IMR-90 (cell line): ENCODE results near the gene CEP43. TPM values are rescaled to one million over a fixed set of nuclear protein-coding genes. Genes with fewer than 3 reads are reported as not detected.

Experiments
- ATAC-seq: fragments of 200-7000 bp; cut with Tn5 transposase; 2 replicates; pipeline ENCODE4 v1.9.1; 2020; ENCODE audit warnings: low read depth, mild to moderate bottlenecking, moderate library complexity
- BruUV-seq: library from RNA; stranded (reverse); fragments of 400-500 nt; replicated peaks from 2 replicates; lab custom pipeline; 2021; lab: Mats Ljungman, UMichigan
- CTCF ChIA-PET: fragments of 300-600 bp; formaldehyde crosslinking; extraction: SDS; loops from one replicate; lab custom pipeline; 2021; ENCODE audit warnings: antibody characterized with exemption; lab: Yijun Ruan, JAX
- POLR2A ChIA-PET: fragments of 300-600 bp; sonication (Branson Sonifier 250); formaldehyde crosslinking; loops from one replicate; lab custom pipeline; 2022; ENCODE audit warnings: antibody characterized with exemption; ENCODE audit not compliant: unreplicated experiment; lab: Charles Lee
- DNase-seq: peaks from one replicate; pipeline ENCODE4 v3.0.0; 2013
- H2AFZ ChIP-seq: replicated peaks from 2 replicates; pipeline ENCODE3; 2013; ENCODE audit warnings: low read length, mild to moderate bottlenecking; ENCODE audit not compliant: poor library complexity
- H2AK5ac ChIP-seq: 2 replicates; pipeline ENCODE4 v1.6.1; 2013; ENCODE audit warnings: low read depth, low read length, inconsistent platforms
- H2AK9ac ChIP-seq: replicated peaks from 2 replicates; pipeline ENCODE3; 2013; ENCODE audit warnings: mild to moderate bottlenecking, low read depth, low read length, moderate library complexity; ENCODE audit not compliant: poor library complexity
- H2BK120ac ChIP-seq: 2 replicates; pipeline ENCODE4 v1.6.1; 2013; ENCODE audit warnings: low read depth, low read length, inconsistent platforms
- H2BK15ac ChIP-seq: 3 replicates; pipeline ENCODE4 v1.6.1; 2013; ENCODE audit warnings: low read depth, low read length, inconsistent platforms
- H2BK20ac ChIP-seq: 2 replicates; pipeline ENCODE4 v1.6.1; 2013; ENCODE audit warnings: low read depth, mild to moderate bottlenecking, inconsistent platforms, low read length, moderate library complexity
- H2BK5ac ChIP-seq: 2 replicates; pipeline ENCODE4 v1.6.1; 2013; ENCODE audit warnings: mild to moderate bottlenecking, low read depth, low read length, inconsistent platforms; ENCODE audit not compliant: poor library complexity, severe bottlenecking
- H3K14ac ChIP-seq: replicated peaks from 2 replicates; pipeline ENCODE4 v1.6.1; 2013; ENCODE audit warnings: low read depth, low read length, inconsistent platforms
- H3K18ac ChIP-seq: 2 replicates; pipeline ENCODE4 v1.6.1; 2013; ENCODE audit warnings: low read depth, low read length, control low read depth
- H3K23ac ChIP-seq: 2 replicates; pipeline ENCODE4 v1.6.1; 2013; ENCODE audit warnings: low read depth, low read length, inconsistent platforms
- H3K27ac ChIP-seq: 2 replicates; pipeline ENCODE4 v1.5.1; 2013; ENCODE audit warnings: mild to moderate bottlenecking, control low read depth, low read length; ENCODE audit not compliant: insufficient read depth
- H3K27me3 ChIP-seq: 2 replicates; pipeline ENCODE4 v1.6.1; 2013; ENCODE audit warnings: low read length; ENCODE audit not compliant: control insufficient read depth, insufficient read depth
- H3K36me3 ChIP-seq: 2 replicates; pipeline ENCODE4 v1.6.1; 2013; ENCODE audit warnings: low read length, mixed read lengths; ENCODE audit not compliant: control insufficient read depth, insufficient read depth
- H3K4ac ChIP-seq: 2 replicates; pipeline ENCODE4 v1.6.1; 2013; ENCODE audit warnings: low read depth, low read length, inconsistent platforms
- H3K4me1 ChIP-seq: 2 replicates; pipeline ENCODE4 v1.6.1; 2013; ENCODE audit warnings: low read length, mixed read lengths; ENCODE audit not compliant: control insufficient read depth, insufficient read depth
- H3K4me2 ChIP-seq: 2 replicates; pipeline ENCODE4 v1.6.1; 2013; ENCODE audit warnings: low read depth, mild to moderate bottlenecking, control low read depth, low read length, moderate library complexity
- H3K4me3 ChIP-seq: 2 replicates; pipeline ENCODE4 v1.5.1; 2013; ENCODE audit warnings: low read depth, mild to moderate bottlenecking, control low read depth, low read length, moderate library complexity; ENCODE audit not compliant: insufficient read depth
- H3K56ac ChIP-seq: 2 replicates; pipeline ENCODE4 v1.6.1; 2013; ENCODE audit warnings: low read length, inconsistent platforms; ENCODE audit not compliant: insufficient read depth; ENCODE audit errors: extremely low read depth
- H3K79me1 ChIP-seq, 2 experiments: 2 replicates each; pipeline ENCODE4 v1.6.1; 2013; ENCODE audit warnings: low read length in 2 of 2, inconsistent platforms in 1 of 2, low read depth in 1 of 2
- H3K9ac ChIP-seq: 2 replicates; pipeline ENCODE4 v1.6.1; 2013; ENCODE audit warnings: low read depth, low read length, control low read depth
- H3K9me1 ChIP-seq: 2 replicates; pipeline ENCODE4 v1.6.1; 2013; ENCODE audit warnings: low read length, inconsistent platforms; ENCODE audit not compliant: insufficient read depth
- H3K9me3 ChIP-seq: 2 replicates; pipeline ENCODE4 v1.6.1; 2013; ENCODE audit warnings: low read length; ENCODE audit not compliant: control insufficient read depth, insufficient read depth
- H4K20me1 ChIP-seq: 2 replicates; pipeline ENCODE4 v1.6.1; 2013; ENCODE audit warnings: low read length, inconsistent platforms; ENCODE audit not compliant: insufficient read depth
- H4K5ac ChIP-seq: 2 replicates; pipeline ENCODE4 v1.6.1; 2013; ENCODE audit warnings: mild to moderate bottlenecking, low read depth, low read length, control low read depth
- H4K8ac ChIP-seq, 2 experiments: 2 replicates each; pipeline ENCODE4 v1.6.1; 2013; ENCODE audit warnings: low read depth in 2 of 2, low read length in 2 of 2, control low read depth in 1 of 2, inconsistent platforms in 1 of 2
- H4K91ac ChIP-seq: 2 replicates; pipeline ENCODE4 v1.6.1; 2013; ENCODE audit warnings: low read depth, low read length, inconsistent platforms; ENCODE audit not compliant: insufficient read depth
- BHLHE40 ChIP-seq: fragments of 150-350 bp; IDR thresholded peaks from 2 replicates; pipeline ENCODE4 v1.6.1; 2016; ENCODE audit warnings: mild to moderate bottlenecking, low read depth, low read length
- CEBPB ChIP-seq: IDR thresholded peaks from 2 replicates; pipeline ENCODE4 v1.6.1; 2012; ENCODE audit warnings: low read depth, low read length, improper control_type of control experiment
- CHD1 ChIP-seq: IDR thresholded peaks from 2 replicates; pipeline ENCODE4 v1.6.1; 2012; ENCODE audit warnings: low read depth, low read length, improper control_type of control experiment
- FOS ChIP-seq: fragments of 150-350 bp; IDR thresholded peaks from 2 replicates; pipeline ENCODE4 v1.6.1; 2016; ENCODE audit warnings: low read depth, low read length
- MAFK ChIP-seq: IDR thresholded peaks from 2 replicates; pipeline ENCODE4 v1.6.1; 2012; ENCODE audit warnings: low read depth, low read length, improper control_type of control experiment
- MAZ ChIP-seq: IDR thresholded peaks from 2 replicates; pipeline ENCODE4 v1.6.1; 2012; ENCODE audit warnings: low read depth, mild to moderate bottlenecking, low read length, improper control_type of control experiment, moderate library complexity, borderline replicate concordance
- MXI1 ChIP-seq: IDR thresholded peaks from 2 replicates; pipeline ENCODE4 v1.6.1; 2012; ENCODE audit warnings: low read depth, mild to moderate bottlenecking, low read length, moderate library complexity, borderline replicate concordance
- NFE2L2 ChIP-seq: fragments of 150-350 bp; IDR thresholded peaks from 2 replicates; pipeline ENCODE4 v1.6.1; 2016; ENCODE audit warnings: low read depth, mild to moderate bottlenecking, low read length
- POLR2A ChIP-seq: IDR thresholded peaks from 2 replicates; pipeline ENCODE4 v1.6.1; 2012; ENCODE audit warnings: mild to moderate bottlenecking, low read depth, low read length
- RAD21 ChIP-seq: IDR thresholded peaks from 2 replicates; pipeline ENCODE4 v1.6.1; 2012; ENCODE audit warnings: low read length, improper control_type of control experiment
- RCOR1 ChIP-seq: IDR thresholded peaks from 2 replicates; pipeline ENCODE4 v1.6.1; 2012; ENCODE audit warnings: mild to moderate bottlenecking, low read length, improper control_type of control experiment; ENCODE audit not compliant: insufficient replicate concordance
- RFX5 ChIP-seq: IDR thresholded peaks from 2 replicates; pipeline ENCODE4 v1.8.0; 2012; ENCODE audit warnings: low read depth, mild to moderate bottlenecking, low read length, moderate library complexity
- SMC3 ChIP-seq: fragments of 150-350 bp; IDR thresholded peaks from 2 replicates; pipeline ENCODE4 v1.6.1; 2016; ENCODE audit warnings: low read depth, mild to moderate bottlenecking, antibody characterized with exemption, low read length, moderate library complexity
- WGBS, 2 experiments: methylation state at CpG; one replicate each; pipeline versions ENCODE4 v1.1.5 to v1.1.7; 2013; ENCODE audit warnings: missing lambda C conversion rate in 2 of 2; ENCODE audit not compliant: insufficient read length in 1 of 2; ENCODE audit errors: extremely low coverage in 2 of 2; 5-methylcytosine and 5-hydroxymethylcytosine counted together
- dilution Hi-C: fragments of 300-500 bp; cut with HindIII; formaldehyde crosslinking; loops from one replicate; pipeline ENCODE4 v1.14.3; 2018; ENCODE audit warnings: low sequenced_read_pairs; ENCODE audit not compliant: unreplicated experiment
- in situ Hi-C: fragments of 300-500 bp; cut with MboI; formaldehyde crosslinking; loops from 3 replicates; pipeline ENCODE4 v1.14.3; 2019; ENCODE audit warnings: low sequenced_read_pairs, inconsistent platforms, mixed read lengths
- intact Hi-C: fragments of 100-400 bp; cut with micrococcal nuclease; formaldehyde crosslinking; loops from 2 replicates; pipeline ENCODE4 v1.10.0; 2022
- polyA plus RNA-seq, 3 experiments: library from polyadenylated mRNA; depleted of rRNA; stranded (reverse); fragments of >200 nt; gene quantifications; 2 replicates each; pipeline ENCODE4 v1.2.3, GENCODE V29; 2012; ENCODE audit warnings: low replicate concordance in 1 of 3
- total RNA-seq: library from RNA; depleted of rRNA; stranded (reverse); fragments of >200 nt; gene quantifications from 2 replicates; pipeline ENCODE4 v1.2.3, GENCODE V29; 2012
- TF ChIP-seq, protein P1 (sequence below): conservative IDR thresholded peaks from 2 replicates; pipeline ENCODE4 v1.5.1; 2012; ENCODE audit warnings: mild to moderate bottlenecking, low read depth, low read length, improper control_type of control experiment
- TF ChIP-seq, protein P2 (sequence below): fragments of 150-350 bp; IDR thresholded peaks from 2 replicates; pipeline ENCODE4 v1.6.1; 2017; ENCODE audit warnings: mild to moderate bottlenecking, antibody characterized with exemption, low read length, low read depth
- TF ChIP-seq, protein P3 (sequence below): fragments of 150-350 bp; IDR thresholded peaks from 2 replicates; pipeline ENCODE4 v1.6.1; 2016; ENCODE audit warnings: low read depth, mild to moderate bottlenecking, low read length, moderate library complexity, borderline replicate concordance

The CEP43 gene
- total and polyA plus RNA-seq, 2 of the 4 experiments (the other 2 are of a cell fraction): 8.6 to 10.7 TPM

- DNase-seq (no peak), ATAC-seq (no peak)
- Histone ChIP-seq H3K9me1 (no peaks in the 10 kb centered on the region), H4K91ac (no peak overlapping the region), H3K27ac (no peak overlapping the region), H3K9me3 (peaks cover 3% of the 10 kb centered on the region; the same call in 1 of the 2 replicates), H4K8ac (no peak overlapping the region), H3K4me1 (peaks cover 6% of the 10 kb centered on the region), H2BK15ac (no peak overlapping the region), H2AK5ac (no peak overlapping the region), H3K4ac (no peak overlapping the region), H2AFZ (no peak overlapping the region), H3K9ac (no peak overlapping the region), H3K4me2 (no peak overlapping the region), H3K23ac (no peak overlapping the region), H3K56ac (no peak overlapping the region), H2BK5ac (no peak overlapping the region), H3K27me3 (no peaks in the 10 kb centered on the region), H3K18ac (no peak overlapping the region), H2AK9ac (no peak overlapping the region), H4K20me1 (no peaks in the 10 kb centered on the region), H2BK20ac (no peak overlapping the region), H3K14ac (no peak overlapping the region), H3K4me3 (no peak overlapping the region), H3K36me3 (no peaks in the 10 kb centered on the region), H2BK120ac (no peak overlapping the region), H4K5ac (no peak overlapping the region), H3K79me1 (no peaks in the 10 kb centered on the region)
- dilution Hi-C loops (no loop called here), intact Hi-C loops (no loop called here), in situ Hi-C loops (no loop called here)
- POLR2A ChIA-PET: interaction anchor here (0.5 kb wide), 1 partner anchor 741 kb away, joined by 4 read pairs; no protein-coding TSS in a partner anchor
- no TSS peak for BruUV-seq
- TF ChIP-seq, protein P1, sequence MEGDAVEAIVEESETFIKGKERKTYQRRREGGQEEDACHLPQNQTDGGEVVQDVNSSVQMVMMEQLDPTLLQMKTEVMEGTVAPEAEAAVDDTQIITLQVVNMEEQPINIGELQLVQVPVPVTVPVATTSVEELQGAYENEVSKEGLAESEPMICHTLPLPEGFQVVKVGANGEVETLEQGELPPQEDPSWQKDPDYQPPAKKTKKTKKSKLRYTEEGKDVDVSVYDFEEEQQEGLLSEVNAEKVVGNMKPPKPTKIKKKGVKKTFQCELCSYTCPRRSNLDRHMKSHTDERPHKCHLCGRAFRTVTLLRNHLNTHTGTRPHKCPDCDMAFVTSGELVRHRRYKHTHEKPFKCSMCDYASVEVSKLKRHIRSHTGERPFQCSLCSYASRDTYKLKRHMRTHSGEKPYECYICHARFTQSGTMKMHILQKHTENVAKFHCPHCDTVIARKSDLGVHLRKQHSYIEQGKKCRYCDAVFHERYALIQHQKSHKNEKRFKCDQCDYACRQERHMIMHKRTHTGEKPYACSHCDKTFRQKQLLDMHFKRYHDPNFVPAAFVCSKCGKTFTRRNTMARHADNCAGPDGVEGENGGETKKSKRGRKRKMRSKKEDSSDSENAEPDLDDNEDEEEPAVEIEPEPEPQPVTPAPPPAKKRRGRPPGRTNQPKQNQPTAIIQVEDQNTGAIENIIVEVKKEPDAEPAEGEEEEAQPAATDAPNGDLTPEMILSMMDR: no peak
- TF ChIP-seq FOS (no peak), NFE2L2 (no peak), MAZ (no peak), RAD21 (no peak), BHLHE40 (no peak), POLR2A (no peak), CHD1 (no peak), CEBPB (no peak), SMC3 (no peak), RCOR1 (no peak), MAFK (no peak), RFX5 (no peak), MXI1 (no peak)
- TF ChIP-seq, protein P2, sequence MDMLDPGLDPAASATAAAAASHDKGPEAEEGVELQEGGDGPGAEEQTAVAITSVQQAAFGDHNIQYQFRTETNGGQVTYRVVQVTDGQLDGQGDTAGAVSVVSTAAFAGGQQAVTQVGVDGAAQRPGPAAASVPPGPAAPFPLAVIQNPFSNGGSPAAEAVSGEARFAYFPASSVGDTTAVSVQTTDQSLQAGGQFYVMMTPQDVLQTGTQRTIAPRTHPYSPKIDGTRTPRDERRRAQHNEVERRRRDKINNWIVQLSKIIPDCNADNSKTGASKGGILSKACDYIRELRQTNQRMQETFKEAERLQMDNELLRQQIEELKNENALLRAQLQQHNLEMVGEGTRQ: no peak
- TF ChIP-seq, protein P3, sequence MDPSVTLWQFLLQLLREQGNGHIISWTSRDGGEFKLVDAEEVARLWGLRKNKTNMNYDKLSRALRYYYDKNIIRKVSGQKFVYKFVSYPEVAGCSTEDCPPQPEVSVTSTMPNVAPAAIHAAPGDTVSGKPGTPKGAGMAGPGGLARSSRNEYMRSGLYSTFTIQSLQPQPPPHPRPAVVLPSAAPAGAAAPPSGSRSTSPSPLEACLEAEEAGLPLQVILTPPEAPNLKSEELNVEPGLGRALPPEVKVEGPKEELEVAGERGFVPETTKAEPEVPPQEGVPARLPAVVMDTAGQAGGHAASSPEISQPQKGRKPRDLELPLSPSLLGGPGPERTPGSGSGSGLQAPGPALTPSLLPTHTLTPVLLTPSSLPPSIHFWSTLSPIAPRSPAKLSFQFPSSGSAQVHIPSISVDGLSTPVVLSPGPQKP: no peak
- CTCF ChIA-PET: no interaction called here
- no CpG with 5 or more reads among the region's 3 CpGs for WGBS, 2 experiments
These were observed 38.6 kb upstream of the CEP43 start for GRCh38 chr6:166960609-166960978.
